BLaER1 (cell line): ENCODE measurements around the gene ERAL1.

Experiments
- H3K27ac ChIP-seq: shearing (Covaris generic); formaldehyde crosslinking; 2 replicates; pipeline ENCODE4 v1.8.1; 2022
- H3K27me3 ChIP-seq: shearing (Covaris generic); formaldehyde crosslinking; 2 replicates; pipeline ENCODE4 v1.8.1; 2022
- H3K36me3 ChIP-seq: shearing (Covaris generic); formaldehyde crosslinking; 2 replicates; pipeline ENCODE4 v1.8.1; 2022
- H3K4me1 ChIP-seq: shearing (Covaris generic); formaldehyde crosslinking; 2 replicates; pipeline ENCODE4 v1.8.1; 2022
- H3K4me2 ChIP-seq: shearing (Covaris generic); formaldehyde crosslinking; 2 replicates; pipeline ENCODE4 v1.8.1; 2022
- H3K4me3 ChIP-seq: shearing (Covaris generic); formaldehyde crosslinking; 2 replicates; pipeline ENCODE4 v1.8.1; 2022
- H3K9ac ChIP-seq: shearing (Covaris generic); formaldehyde crosslinking; 2 replicates; pipeline ENCODE4 v1.8.1; 2022
- H3K9me3 ChIP-seq: shearing (Covaris generic); formaldehyde crosslinking; 2 replicates; pipeline ENCODE4 v1.8.1; 2022
- H4K20me1 ChIP-seq: shearing (Covaris generic); formaldehyde crosslinking; 2 replicates; pipeline ENCODE4 v1.8.1; 2022
- Cebpa-rat ChIP-seq: shearing (Covaris generic); IDR thresholded peaks from 2 replicates; pipeline ENCODE4 v1.8.1; 2022

Gene ERAL1

GRCh38 chr17:28849281-28849680, 5.5 kb upstream of the ERAL1 start:
- no peak for TF ChIP-seq Cebpa-rat
- no peak overlapping the region for H3K9ac ChIP-seq
- no peak overlapping the region for H3K27ac ChIP-seq
- H3K4me2 ChIP-seq = no peak overlapping the region
- H3K9me3 ChIP-seq = no peaks in the 10 kb centered on the region
- no peaks in the 10 kb centered on the region for H3K27me3 ChIP-seq
- H3K4me1 ChIP-seq = peaks cover 8% of the 10 kb centered on the region
- H4K20me1 ChIP-seq = no peaks in the 10 kb centered on the region
- no peak overlapping the region for H3K4me3 ChIP-seq
- no peaks in the 10 kb centered on the region for H3K36me3 ChIP-seq

- Histone ChIP-seq H3K4me1 (peaks cover 21% of the 10 kb centered on the region), H3K4me2 (no peak overlapping the region), H3K4me3 (no peak overlapping the region), H3K36me3 (peaks cover 24% of the 10 kb centered on the region), H3K27ac (no peak overlapping the region), H3K9me3 (no peaks in the 10 kb centered on the region), H3K27me3 (no peaks in the 10 kb centered on the region), H3K9ac (no peak overlapping the region), H4K20me1 (no peaks in the 10 kb centered on the region)
- TF ChIP-seq Cebpa-rat = no peak
These were observed 1.5 kb upstream of the ERAL1 start for GRCh38 chr17:28853295-28853694.

- peak overlapping the region; percentile 74 for H3K27ac ChIP-seq
These were observed 492 bp downstream of the ERAL1 start for GRCh38 chr17:28855336-28855679.

GRCh38 chr17:28856028-28856574, 1.3 kb downstream of the ERAL1 start:
- no peak overlapping the region for H3K27ac ChIP-seq
- peak overlapping the region; percentile 93 for H3K4me2 ChIP-seq
- no peaks in the 10 kb centered on the region for H3K9me3 ChIP-seq
- peaks cover 51% of the 10 kb centered on the region for H3K36me3 ChIP-seq
- H3K9ac ChIP-seq = no peak overlapping the region
- 0 out of 2 replicates have a peak overlapping the region, but pooled peaks have one; percentile 78 for H3K4me3 ChIP-seq
- TF ChIP-seq Cebpa-rat = no peak
- peaks cover 21% of the 10 kb centered on the region for H3K4me1 ChIP-seq
- no peaks in the 10 kb centered on the region for H3K27me3 ChIP-seq
- no peaks in the 10 kb centered on the region for H4K20me1 ChIP-seq

More at GRCh38 chr17:28855336-28855679, 492 bp downstream of the ERAL1 start:
- Histone ChIP-seq H3K4me2 (peak overlapping the region; percentile 93), H3K4me1 (peaks cover 21% of the 10 kb centered on the region), H3K4me3 (peak overlapping the region; percentile 78), H4K20me1 (no peaks in the 10 kb centered on the region), H3K9me3 (no peaks in the 10 kb centered on the region), H3K9ac (peak overlapping the region; percentile 84), H3K36me3 (peaks cover 44% of the 10 kb centered on the region), H3K27me3 (no peaks in the 10 kb centered on the region)
- TF ChIP-seq Cebpa-rat = no peak

GRCh38 chr17:28857905-28858800, 3.3 kb downstream of the ERAL1 start:
- H3K9ac ChIP-seq = no peak overlapping the region
- H3K27me3 ChIP-seq = no peaks in the 10 kb centered on the region
- H3K27ac ChIP-seq = no peak overlapping the region
- no peaks in the 10 kb centered on the region for H3K9me3 ChIP-seq
- no peak overlapping the region for H3K4me3 ChIP-seq
- H3K36me3 ChIP-seq = peaks cover 63% of the 10 kb centered on the region
- no peak overlapping the region for H3K4me2 ChIP-seq
- TF ChIP-seq Cebpa-rat = no peak
- peaks cover 21% of the 10 kb centered on the region for H3K4me1 ChIP-seq
- H4K20me1 ChIP-seq = no peaks in the 10 kb centered on the region

- Histone ChIP-seq H3K4me2 (no peak overlapping the region), H3K27me3 (no peaks in the 10 kb centered on the region), H4K20me1 (no peaks in the 10 kb centered on the region), H3K4me1 (peaks cover 17% of the 10 kb centered on the region), H3K36me3 (peaks cover 63% of the 10 kb centered on the region), H3K9me3 (no peaks in the 10 kb centered on the region), H3K4me3 (no peak overlapping the region), H3K9ac (no peak overlapping the region), H3K27ac (no peak overlapping the region)
- TF ChIP-seq Cebpa-rat = no peak
These were observed 4.1 kb downstream of the ERAL1 start for GRCh38 chr17:28858801-28859355.

- H3K4me3 ChIP-seq = no peak overlapping the region
- H3K4me1 ChIP-seq = peaks cover 9% of the 10 kb centered on the region
- no peak overlapping the region for H3K9ac ChIP-seq
- no peaks in the 10 kb centered on the region for H3K9me3 ChIP-seq
- TF ChIP-seq Cebpa-rat = no peak
- H3K36me3 ChIP-seq = peaks cover 63% of the 10 kb centered on the region
- H4K20me1 ChIP-seq = no peaks in the 10 kb centered on the region
- H3K27me3 ChIP-seq = no peaks in the 10 kb centered on the region
- H3K4me2 ChIP-seq = no peak overlapping the region
- no peak overlapping the region for H3K27ac ChIP-seq
These were observed 5.6 kb downstream of the ERAL1 start for GRCh38 chr17:28860363-28860808.

- H3K27ac ChIP-seq = no peak overlapping the region
- no peak for TF ChIP-seq Cebpa-rat
- H3K27me3 ChIP-seq = no peaks in the 10 kb centered on the region
- no peaks in the 10 kb centered on the region for H3K9me3 ChIP-seq
- H4K20me1 ChIP-seq = no peaks in the 10 kb centered on the region
- no peak overlapping the region for H3K9ac ChIP-seq
- peaks cover 56% of the 10 kb centered on the region for H3K36me3 ChIP-seq
- H3K4me2 ChIP-seq = no peak overlapping the region
- no peaks in the 10 kb centered on the region for H3K4me1 ChIP-seq
- no peak overlapping the region for H3K4me3 ChIP-seq
These were observed 6.8 kb downstream of the ERAL1 start for GRCh38 chr17:28861393-28862203.

GRCh38 chr17:28862561-28862960, 7.7 kb downstream of the ERAL1 start:
- Histone ChIP-seq H3K4me2 (no peak overlapping the region), H3K9me3 (no peaks in the 10 kb centered on the region), H3K9ac (no peak overlapping the region), H3K4me1 (no peaks in the 10 kb centered on the region), H3K4me3 (no peak overlapping the region), H3K36me3 (peaks cover 46% of the 10 kb centered on the region), H4K20me1 (no peaks in the 10 kb centered on the region), H3K27me3 (no peaks in the 10 kb centered on the region), H3K27ac (no peak overlapping the region)
- no peak for TF ChIP-seq Cebpa-rat
